A172 (cell line): Measurements from ENCODE around the gene NELL2. TPM values are rescaled to one million over a fixed set of nuclear protein-coding genes. Genes with fewer than 3 reads are reported as not detected.

Source experiments
- DNase-seq: peaks from one replicate; pipeline ENCODE4 v3.0.0-alpha.2; 2015; ENCODE audit warnings: low spot score
- total RNA-seq: library from RNA; depleted of rRNA; stranded (reverse); fragments of >200 nt; shearing (Covaris generic); gene quantifications from 2 replicates; pipeline ENCODE4 v1.2.3, GENCODE V29; 2014

Gene NELL2
- total RNA-seq, 1 experiment from 2014 or later, result 3.8 TPM

DNA sequence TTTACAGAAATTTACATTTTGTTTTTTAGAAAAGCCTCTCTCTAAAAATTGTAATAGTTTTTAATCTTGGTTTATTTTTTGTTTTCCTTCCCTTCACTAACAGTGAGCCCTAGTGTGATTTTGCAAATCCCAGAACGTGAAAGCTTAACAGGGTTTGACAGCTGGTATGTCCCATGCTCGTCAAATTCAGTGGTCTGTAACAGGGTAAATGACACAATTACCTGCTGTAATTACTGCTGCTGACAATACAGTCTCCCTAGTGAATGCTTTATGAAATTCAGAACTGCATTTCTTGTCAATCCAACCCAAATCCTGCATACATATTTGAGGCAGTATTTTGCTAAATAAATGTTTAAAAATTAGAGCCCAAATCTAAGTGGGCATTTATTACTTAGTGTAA, 249.2 kb downstream of the NELL2 start:
- DNase-seq, result no peak

DNA sequence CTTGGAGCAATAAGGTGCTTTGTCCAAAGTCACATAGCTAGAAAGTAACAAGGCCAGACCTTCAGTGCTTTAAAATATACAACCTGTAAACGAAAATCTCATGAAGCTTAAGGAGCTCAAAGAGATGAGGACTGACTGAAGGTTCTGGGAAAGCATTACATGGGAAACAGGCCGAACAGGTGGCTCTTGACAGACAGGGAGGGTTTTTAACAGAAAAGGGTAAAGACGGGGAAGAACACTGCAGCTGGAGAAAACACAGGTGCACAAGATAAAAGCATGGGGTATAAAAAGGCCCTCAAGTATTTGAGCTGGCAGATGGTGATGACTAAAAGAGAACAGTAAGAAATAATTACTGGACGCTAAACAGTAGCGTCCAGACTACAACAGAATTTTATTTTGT, 257.2 kb downstream of the NELL2 start:
- DNase-seq, result no peak

DNA sequence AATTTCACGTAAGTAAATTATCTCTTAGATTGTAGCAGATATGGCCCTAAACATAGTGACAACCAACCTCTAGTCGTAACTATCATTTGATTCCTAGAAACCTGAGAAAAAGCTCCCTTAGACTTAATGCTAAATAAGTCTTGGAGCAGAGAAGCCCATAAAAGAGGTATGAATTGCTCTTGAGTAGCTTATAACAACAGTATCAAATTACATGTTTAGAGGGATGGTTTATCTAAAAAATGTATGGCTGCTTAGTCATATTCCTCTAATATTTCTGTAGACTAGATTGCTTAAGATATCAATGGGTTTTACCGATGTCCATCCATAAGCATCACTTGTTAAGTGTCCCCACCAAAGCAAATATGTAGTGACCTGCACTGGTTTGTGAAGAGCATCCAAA, 259.7 kb downstream of the NELL2 start:
- DNase-seq, result no peak

DNA sequence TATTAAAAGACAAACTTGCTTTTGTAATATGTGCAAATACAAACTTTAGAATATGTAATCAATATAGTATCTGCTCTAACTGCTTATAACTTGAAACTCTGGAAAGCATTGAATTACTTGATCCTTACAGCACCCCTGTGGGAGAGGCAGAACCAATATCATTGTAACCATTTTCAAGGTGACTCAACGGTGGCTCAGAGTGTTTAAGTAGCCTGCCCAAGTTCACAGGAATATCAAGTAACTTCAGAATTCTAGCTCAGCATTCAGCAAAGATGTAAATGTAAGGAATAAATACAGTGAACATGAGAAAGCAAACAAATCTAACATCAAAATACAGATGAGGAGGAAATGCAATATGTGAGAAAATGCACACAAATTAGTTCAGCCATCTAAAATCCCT, 264.6 kb downstream of the NELL2 start:
- DNase-seq, result no peak

DNA sequence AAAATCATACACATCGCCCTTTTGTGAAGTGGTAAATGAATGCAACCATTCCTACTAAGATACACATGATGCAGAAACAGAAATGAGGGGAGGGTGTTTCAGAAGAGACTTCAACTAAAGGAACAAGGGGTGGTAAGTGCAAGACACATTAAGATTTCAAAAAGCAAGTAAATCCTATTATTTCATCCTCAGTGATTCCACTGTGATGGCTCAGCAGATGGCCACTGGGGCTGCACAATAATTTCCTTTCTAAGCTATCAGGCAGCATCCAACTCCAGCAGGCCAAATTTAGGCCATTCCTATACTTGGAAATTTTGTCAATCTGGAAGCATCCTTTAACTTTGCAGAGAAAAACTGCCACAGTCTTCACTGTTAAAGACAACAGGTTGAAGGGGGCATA, 272.4 kb downstream of the NELL2 start:
- DNase-seq, result no peak

DNA sequence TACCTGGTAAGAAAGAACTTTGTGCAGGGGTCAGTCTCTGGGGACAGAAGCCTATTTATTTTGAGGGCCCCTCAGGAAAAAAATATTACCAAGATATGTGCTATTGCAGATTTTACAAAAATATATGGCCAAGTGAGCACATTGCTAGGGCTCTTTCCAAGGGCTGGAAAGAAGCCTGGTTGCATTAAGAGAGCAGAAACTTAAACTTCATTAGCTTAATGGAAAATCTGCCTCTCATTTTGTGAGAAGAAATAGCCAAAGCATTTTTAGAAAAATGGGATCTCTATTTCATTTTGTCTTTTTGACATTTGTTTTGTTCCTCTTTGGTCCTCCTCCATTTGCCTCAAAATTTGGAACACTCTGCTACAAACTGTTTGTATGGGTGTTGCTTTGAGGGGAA, 283.5 kb downstream of the NELL2 start:
- DNase-seq, result no peak

DNA sequence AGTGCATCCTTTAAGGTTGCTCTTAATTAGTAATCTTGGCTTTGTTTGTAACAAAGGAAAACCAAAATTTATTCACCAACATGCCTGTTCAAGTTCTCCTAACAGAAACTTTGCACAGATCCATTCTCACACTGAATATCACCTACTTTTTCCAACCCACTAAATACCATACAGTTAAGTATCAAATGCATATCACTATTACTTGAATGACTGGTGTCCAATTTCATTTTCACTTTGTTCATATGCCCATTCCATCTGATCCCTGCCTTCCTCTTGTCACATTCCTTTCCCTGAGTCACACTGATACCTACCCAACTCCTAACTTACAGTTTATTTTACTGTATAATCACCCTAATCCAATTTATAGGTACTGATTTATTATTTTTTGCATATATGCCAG, 286.4 kb downstream of the NELL2 start:
- DNase-seq, result peak; percentile 26

DNA sequence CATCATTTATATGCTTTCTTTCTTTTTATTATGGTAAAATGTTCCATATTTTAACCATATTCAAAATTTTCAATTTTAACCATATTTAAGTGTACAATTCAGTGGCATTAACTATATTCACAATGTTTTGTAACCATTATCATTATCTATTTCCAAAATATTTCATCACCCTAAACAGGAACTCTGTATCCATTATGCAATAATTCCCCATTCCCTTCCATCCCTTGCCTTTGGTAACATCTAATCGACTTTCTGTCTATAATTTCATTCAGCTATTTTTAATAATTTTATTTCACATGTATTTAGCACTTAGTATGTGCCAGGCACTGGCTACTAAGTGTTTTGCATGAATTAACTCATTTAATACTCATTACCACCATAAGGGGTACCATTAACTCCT, 287.5 kb downstream of the NELL2 start:
- no peak for DNase-seq

DNA sequence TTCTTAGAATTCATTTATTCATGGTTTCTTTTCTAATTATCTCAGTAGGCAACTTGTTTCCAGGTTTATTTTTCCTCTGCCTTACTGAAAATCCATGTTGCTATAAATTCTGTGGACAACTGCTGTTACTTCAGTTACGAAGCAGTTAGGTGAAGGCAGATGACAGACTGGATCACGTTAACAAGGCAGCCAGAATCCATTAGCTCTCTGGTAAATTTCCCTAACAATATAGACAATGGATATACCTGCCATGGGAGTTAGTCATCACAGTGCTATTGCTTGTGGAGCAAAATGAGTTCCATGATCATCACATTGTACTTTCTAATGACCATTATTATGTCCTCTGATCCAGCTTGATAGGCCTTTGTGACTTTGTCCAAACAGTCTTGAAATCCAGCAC, 291.5 kb downstream of the NELL2 start:
- no peak for DNase-seq

DNA sequence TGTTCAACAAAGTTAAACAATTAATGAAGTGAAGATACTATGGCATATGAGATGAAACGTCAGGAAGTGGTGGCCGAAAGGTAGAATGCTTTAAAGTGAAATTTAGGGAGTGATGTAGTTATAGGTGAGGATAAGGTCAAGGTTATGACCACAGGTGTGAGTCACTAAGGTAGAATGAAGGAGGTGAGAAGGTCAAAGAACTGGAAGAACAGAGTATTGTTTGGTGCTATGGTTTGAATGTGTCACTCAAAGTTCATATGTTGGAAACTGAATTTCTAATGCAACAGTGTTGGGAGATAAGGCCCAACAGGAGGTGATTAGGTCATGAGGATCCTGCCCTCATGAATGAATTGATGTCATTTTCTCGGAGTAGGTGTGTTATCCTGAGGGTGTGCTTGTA, 293.6 kb downstream of the NELL2 start:
- no peak for DNase-seq

DNA sequence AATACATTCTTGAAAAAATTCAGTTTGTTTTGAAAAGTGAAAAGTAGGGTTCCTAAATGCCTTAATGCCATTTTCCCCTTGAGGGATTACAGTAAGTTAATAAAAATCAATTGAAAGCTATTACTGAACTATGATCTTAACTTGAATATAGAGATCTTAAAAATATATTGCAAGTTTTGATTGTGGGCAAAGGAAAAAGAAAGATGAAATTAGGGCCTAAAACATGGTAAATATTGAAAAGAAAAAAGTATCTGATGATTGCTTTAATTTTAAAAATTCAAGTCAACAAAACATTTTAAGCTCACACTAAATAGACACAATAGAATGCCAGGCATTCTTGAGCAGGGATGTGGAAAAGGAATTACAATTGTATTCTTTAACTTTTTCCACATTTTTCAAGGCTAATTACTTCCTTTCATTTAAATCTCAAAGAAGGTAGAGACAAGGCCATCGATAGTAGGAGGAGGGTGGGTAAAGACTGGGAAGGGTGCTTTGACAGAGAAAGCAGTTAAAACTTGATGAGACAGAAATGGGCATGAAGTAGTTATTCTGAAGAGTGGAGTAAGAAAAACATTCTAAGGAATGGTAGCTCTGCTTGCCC, 294.4 kb downstream of the NELL2 start:
- DNase-seq, result no peak

DNA sequence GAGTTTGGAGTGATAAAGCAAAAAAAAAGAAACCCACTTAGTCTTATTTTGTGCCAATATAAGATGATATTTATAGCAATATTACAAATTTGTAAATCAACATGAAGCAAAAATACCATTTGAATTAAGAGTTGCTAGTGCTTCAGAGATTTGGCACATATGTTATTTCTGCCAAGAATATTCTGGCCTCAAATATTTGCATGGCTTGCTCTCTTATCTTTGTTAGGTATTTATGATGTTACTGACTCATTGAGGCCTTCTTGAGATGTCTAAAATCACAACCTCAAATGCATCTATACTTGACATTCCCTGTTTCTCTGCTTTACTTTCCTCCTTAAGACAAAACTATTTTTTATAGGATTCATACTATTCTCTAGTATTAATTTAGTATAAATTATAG, 301.5 kb downstream of the NELL2 start:
- DNase-seq, result peak; percentile 6

DNA sequence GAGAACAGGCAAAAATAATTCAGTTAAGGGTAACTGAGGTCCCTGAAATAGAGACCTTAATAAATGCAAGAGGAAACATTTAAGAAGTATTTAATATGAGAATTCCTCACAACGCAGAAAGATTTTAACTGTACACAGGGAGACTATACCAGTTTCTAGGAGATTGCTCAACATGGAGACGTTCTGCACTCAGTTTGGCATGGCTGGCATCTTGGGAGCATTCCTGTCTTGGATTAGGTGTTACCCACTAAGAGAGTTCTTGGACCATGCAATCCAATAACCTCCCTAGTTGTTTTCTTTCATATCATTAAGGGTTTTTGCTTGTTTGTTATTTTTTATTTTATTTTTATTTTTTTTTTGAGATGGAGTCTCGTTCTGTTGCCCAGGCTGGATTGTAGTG, 302.4 kb downstream of the NELL2 start:
- DNase-seq, result no peak

DNA sequence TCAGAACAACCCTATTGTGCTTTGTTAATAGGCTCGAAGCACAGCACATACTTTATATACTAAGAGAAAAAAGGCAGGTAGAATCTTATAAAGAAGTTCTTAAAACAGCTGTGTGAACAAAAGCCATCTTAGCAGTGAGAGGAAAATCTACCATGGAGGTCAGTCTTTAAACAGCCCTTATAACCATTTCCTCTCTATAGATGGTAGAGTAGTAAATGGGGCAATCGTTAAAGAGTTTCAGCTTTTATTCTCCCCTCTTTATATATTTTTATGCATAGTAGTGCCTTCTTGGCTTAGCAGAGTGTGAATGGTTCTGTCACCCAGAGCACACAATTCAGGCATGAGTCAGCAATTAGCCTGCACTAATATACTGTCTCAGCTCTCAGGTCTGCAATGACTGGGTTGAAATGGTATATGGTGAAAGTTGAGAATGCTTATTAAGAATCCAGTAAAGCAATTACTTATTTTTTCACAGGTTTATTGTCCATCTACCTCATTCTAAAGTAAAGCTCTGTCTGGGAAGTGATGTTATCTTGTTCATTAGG, 305.0 kb downstream of the NELL2 start:
- DNase-seq, result peak; percentile 11

DNA sequence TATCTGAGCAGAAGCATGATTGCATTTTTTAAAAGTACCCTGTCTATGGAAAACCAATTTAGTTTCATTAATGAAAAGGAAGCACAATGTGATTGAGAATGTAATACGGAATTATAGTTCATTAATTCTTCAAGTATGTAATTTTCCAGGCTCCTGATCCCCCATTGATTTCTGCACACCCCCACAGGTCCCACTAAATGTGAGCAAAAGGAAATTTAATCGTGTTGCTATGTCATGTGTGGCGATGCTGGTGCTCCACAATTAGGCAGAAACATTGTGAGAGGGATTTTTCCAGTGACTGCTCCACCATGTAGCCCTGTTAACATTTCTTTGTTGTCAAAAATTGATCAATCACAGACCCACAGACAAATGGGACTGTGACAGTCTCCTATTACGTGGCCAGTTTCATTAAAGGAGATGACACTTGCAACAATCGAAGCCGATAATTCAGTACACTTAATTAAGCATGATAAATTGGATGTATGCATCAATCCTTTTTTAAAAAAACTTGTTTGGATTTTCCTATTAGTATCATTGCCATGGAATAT, 306.0 kb downstream of the NELL2 start:
- DNase-seq, result no peak

DNA sequence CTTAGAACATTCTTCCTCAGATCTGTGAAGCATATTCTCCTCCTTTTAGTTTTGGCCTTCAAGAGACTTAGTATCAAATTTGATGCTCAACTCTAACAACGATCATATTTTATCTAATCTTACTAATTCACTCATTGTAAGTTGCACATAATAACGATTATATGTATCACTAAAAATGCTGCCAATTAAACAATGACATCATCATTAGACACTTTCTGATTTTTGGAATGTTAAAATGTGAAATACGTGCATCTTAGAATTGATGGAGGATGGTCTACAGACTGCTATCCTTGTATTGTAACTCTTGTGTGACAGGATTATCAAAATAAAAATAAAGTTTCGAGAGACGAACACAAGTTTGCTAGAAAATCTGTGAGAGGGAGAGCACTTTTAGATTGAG, 311.0 kb downstream of the NELL2 start:
- no peak for DNase-seq

DNA sequence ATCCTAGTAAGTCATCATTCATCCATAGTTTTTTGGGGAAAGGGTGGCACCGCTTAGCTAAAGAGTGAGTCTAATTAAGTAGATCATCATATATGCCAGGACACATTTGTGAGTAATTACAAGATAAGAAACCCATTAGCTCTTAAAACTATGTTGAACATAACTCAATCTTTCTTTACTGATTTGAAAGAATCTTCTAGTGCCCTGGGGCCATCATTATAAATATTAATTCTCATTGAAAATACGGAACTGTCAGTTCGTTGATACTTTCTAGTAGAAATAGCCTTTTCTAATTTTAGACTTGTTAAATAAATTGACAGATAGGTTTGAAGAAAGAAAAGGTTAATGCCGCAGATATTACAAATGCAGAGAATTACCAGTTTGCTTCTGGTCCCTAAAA, 312.6 kb downstream of the NELL2 start:
- no peak for DNase-seq

DNA sequence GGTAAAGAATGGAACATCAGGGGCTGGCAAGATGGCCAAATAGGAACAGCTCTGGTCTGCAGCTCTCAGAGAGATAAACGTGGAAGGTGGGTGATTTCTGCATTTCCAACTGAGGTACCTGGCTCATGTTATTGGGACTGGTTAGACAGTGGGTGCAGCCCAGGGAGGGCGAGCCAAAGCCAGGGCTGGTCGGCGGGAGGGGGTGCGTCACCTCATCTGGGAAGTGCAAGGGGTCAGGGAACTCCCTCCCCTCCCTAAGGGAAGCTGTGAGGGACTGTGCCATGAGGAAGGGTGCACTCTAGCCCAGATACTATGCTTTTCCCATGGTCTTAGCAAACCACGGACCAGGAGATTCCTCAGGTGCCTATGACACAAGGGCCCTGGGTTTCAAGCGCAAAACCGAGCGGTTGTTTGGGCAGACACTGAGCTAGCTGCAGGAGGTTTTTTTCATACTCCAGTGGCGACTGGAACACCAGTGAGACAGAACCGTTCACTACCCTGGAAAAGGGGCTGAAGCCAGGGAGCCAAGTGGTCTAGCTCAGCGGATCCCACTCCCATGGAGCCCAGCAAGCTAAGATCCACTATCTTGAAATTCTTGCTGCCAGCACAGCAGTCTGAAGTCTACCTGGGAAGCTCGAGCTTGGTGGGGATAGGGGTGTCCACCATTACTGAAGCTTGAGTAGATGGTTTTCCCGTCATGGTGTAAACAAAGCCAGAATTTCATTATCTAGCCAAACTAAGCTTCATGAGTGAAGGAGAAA, 317.6 kb downstream of the NELL2 start:
- DNase-seq, result no peak

DNA sequence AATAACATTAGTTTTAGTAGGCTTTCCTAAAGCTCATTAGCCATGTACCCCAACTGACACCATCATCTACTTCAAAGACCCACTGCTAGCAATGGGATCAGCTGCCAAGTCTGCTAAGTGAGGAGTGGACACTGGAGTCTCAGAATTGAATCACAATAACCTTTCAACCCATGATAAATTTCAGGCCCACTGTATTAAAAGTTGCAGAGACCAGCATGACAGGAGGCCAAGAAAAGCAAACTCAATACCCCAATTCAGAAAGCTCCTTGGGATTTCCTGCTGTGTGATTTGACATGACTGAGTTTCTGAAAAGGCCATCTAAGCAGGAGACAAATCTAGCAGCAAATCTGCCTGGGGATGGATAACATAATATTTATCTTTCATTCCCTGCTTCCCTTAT, 320.7 kb downstream of the NELL2 start:
- no peak for DNase-seq

DNA sequence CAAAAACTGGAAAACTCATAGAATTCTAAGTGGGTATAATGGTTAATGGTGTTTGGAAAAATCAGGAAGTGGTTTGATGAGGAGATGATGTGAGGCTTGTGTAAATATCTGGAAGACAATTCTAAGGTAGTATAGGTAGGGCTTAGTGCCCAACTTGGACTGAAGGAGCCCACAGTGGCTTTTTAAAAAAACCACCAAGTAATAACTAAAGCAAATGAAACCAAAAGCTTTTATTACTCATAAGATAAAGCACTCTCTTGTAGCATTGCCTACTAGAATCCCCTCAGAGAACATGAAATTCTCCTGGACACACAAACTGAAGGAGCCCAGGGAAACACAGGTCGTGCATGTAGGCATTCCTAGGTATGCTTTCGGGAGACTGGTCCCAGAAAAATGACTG, 324.5 kb downstream of the NELL2 start:
- no peak for DNase-seq

DNA sequence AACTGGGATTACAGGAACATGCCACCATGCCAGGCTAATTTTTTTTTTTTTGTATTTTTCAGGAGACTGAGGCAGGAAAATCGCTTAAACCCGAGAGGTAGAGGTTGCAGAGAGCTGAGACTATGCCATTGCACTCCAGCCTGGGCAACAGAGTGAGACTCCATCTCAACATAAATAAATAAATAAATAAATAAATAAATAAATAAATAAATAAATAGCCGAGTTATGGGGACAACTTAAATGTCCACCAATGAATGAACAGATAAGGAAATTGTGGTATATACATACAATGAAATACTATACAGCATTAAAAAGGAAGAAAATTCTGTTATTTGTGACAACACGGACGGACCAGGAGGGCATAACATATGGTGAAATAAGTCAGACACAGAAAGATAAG, 325.7 kb downstream of the NELL2 start:
- no peak for DNase-seq

DNA sequence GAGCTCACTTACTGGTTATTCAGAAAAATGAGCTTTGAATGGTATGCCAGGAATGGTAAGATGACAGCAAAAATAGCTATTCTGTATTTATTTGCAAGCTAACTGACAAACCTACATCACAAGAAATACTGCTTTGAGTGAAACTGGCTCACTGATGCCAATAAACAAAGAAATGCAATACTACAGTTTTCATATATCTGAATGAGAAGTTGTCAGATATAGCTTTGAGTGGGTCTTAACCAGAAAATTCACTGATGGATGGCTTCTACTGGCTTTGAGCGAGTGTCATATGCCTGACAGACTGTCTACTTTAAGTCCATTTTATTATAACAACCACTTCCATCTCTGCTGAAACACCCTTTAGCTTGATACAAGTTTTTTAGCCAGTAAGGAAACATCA, 330.1 kb downstream of the NELL2 start:
- no peak for DNase-seq

DNA sequence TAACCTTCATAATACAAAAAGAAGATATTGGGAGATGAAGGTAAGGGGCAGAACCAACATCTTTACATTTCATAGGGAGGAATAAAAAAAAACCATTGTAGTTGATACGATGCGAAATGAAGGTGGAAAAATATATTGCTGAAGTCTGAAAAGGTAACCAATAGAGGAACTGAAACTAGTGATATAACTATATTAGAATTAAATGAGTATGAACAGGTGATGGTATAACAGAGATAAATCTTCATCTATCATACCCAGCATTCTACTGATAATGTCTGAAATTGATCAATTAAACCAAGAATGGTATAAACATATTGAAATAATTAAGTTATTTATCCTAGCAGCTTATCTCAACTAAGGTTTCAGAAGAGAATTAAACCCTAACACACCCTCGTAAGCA, 332.1 kb downstream of the NELL2 start:
- DNase-seq, result no peak
